ENCODE results near the gene PCBP4. TPM values are rescaled to one million over a fixed set of nuclear protein-coding genes. Genes with fewer than 3 reads are reported as not detected.

The PCBP4 gene
- total RNA-seq, 1 experiment from 2014 or later = 28.7 TPM

DNA sequence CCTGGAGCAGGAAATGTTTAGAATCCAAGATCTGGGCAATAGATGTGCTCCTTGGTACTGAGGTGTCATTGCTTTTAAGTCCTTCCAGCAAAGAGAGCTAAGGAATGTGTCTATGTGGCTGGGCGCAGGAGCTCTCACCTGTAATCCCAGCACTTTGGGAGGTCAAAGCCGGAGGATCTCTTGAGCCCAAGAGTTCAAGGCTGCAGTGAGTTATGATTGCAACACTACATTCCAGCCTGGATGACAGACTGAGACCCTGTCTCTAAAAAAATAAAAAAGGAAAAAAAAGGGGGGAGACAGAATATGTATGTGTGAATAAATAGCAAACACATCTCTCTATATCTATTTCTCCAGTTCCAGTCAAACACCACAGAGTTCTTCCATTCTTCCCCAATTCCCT, 16.4 kb downstream of the PCBP4 start:
- no peak for ATAC-seq
- Mint-ChIP-seq H3K4me3 (no peak overlapping the region), H3K36me3 (no peaks in the 10 kb centered on the region), H3K27me3 (ENCODE audit: low read depth) (peaks cover 65% of the 10 kb centered on the region), H3K9me3 (no peaks in the 10 kb centered on the region), H3K27ac (no peak overlapping the region), H3K4me1 (no peaks in the 10 kb centered on the region)
- TF ChIP-seq HMGA2 (CRISPR knock-in tag; IDR thresholded peaks at IDR 0.05) = no peak
- TF ChIP-seq TCF7 (CRISPR knock-in tag; IDR thresholded peaks at IDR 0.05; ENCODE audit: low read depth) = no peak
- no peak for TF ChIP-seq TP53 (CRISPR knock-in tag; IDR thresholded peaks at IDR 0.05)
- TF ChIP-seq, protein P1, sequence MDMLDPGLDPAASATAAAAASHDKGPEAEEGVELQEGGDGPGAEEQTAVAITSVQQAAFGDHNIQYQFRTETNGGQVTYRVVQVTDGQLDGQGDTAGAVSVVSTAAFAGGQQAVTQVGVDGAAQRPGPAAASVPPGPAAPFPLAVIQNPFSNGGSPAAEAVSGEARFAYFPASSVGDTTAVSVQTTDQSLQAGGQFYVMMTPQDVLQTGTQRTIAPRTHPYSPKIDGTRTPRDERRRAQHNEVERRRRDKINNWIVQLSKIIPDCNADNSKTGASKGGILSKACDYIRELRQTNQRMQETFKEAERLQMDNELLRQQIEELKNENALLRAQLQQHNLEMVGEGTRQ (CRISPR knock-in tag; IDR thresholded peaks at IDR 0.05) = no peak
- TF ChIP-seq, protein P2, sequence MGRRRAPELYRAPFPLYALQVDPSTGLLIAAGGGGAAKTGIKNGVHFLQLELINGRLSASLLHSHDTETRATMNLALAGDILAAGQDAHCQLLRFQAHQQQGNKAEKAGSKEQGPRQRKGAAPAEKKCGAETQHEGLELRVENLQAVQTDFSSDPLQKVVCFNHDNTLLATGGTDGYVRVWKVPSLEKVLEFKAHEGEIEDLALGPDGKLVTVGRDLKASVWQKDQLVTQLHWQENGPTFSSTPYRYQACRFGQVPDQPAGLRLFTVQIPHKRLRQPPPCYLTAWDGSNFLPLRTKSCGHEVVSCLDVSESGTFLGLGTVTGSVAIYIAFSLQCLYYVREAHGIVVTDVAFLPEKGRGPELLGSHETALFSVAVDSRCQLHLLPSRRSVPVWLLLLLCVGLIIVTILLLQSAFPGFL (CRISPR knock-in tag; IDR thresholded peaks at IDR 0.05; ENCODE audit: borderline replicate concordance) = no peak
- no peak for TF ChIP-seq MXD4 (CRISPR knock-in tag; IDR thresholded peaks at IDR 0.05; ENCODE audit: borderline replicate concordance)
- TF ChIP-seq ETV6 (CRISPR knock-in tag; IDR thresholded peaks at IDR 0.05) = no peak
- TF ChIP-seq, protein P3, sequence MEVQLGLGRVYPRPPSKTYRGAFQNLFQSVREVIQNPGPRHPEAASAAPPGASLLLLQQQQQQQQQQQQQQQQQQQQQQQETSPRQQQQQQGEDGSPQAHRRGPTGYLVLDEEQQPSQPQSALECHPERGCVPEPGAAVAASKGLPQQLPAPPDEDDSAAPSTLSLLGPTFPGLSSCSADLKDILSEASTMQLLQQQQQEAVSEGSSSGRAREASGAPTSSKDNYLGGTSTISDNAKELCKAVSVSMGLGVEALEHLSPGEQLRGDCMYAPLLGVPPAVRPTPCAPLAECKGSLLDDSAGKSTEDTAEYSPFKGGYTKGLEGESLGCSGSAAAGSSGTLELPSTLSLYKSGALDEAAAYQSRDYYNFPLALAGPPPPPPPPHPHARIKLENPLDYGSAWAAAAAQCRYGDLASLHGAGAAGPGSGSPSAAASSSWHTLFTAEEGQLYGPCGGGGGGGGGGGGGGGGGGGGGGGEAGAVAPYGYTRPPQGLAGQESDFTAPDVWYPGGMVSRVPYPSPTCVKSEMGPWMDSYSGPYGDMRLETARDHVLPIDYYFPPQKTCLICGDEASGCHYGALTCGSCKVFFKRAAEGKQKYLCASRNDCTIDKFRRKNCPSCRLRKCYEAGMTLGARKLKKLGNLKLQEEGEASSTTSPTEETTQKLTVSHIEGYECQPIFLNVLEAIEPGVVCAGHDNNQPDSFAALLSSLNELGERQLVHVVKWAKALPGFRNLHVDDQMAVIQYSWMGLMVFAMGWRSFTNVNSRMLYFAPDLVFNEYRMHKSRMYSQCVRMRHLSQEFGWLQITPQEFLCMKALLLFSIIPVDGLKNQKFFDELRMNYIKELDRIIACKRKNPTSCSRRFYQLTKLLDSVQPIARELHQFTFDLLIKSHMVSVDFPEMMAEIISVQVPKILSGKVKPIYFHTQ (CRISPR knock-in tag; IDR thresholded peaks at IDR 0.05) = no peak
- CTCF ChIA-PET = interaction anchor here (1.5 kb wide), 1 partner anchor 23 kb away, joined by 3 read pairs; the partner anchor contains the start of gene ABHD14B
- DNase-seq (ENCODE audit: low spot score) = no peak
- POLR2A ChIA-PET = no interaction called here

DNA sequence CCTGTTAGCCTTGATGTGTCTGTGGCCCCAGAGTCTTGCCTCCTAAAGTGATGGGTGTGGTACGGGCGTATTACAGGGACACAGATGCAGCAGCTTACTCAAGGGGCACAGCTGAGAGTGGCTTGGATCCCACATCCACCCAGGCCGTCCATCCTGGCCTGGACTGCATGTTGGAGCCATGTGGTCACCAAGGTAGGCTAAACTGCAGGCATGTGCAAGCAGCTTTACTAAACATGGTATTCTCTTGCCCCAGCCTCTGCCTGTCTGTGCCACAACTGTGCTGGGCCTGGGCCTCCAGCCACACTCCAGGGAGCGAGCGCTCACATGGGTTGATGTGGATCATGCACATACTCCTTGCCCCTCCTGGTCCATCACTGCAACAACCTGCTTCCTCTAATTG, 18.1 kb downstream of the PCBP4 start:
- ATAC-seq = no peak
- ChIA-PET POLR2A (no interaction called here), CTCF (no interaction called here)
- TF ChIP-seq ZNF263 (CRISPR knock-in tag; IDR thresholded peaks at IDR 0.05; ENCODE audit: low read depth) (no peak), SOX15 (CRISPR knock-in tag; IDR thresholded peaks at IDR 0.05) (no peak)
- H3K36me3 Mint-ChIP-seq = no peaks in the 10 kb centered on the region
- H3K27me3 Mint-ChIP-seq (ENCODE audit: low read depth) = peaks cover 50% of the 10 kb centered on the region
- no peak for DNase-seq (ENCODE audit: low spot score)
- H3K4me3 Mint-ChIP-seq = no peak overlapping the region
- no peak overlapping the region for H3K27ac Mint-ChIP-seq
- H3K9me3 Mint-ChIP-seq = no peaks in the 10 kb centered on the region
- no peaks in the 10 kb centered on the region for H3K4me1 Mint-ChIP-seq

DNA sequence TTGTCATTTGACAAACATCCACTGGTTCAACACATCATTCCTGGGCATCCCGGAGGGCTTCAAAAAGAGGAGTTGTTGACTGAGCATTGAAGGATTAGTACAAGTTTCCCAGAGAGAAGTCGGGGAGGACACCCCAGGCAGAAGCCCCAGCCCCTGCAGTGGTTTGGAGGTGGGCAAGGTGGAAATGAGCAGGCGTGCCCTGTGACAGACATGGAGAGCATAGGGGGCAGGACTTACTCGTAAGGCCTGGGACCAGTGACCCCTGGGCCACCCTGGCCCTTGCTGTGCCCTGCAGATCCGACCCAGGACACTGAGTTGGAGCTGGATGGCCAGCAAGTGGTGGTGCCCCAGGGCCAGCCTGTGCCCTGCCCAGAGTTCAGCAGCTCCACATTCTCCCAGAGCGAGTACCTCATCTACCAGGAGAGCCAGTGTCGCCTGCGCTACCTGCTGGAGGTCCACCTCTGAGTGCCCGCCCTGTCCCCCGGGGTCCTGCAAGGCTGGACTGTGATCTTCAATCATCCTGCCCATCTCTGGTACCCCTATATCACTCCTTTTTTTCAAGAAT, 19.2 kb downstream of the PCBP4 start:
- Mint-ChIP-seq H3K4me3 (no peak overlapping the region), H3K27ac (no peak overlapping the region), H3K36me3 (no peaks in the 10 kb centered on the region), H3K9me3 (no peaks in the 10 kb centered on the region), H3K4me1 (no peaks in the 10 kb centered on the region), H3K27me3 (ENCODE audit: low read depth) (peaks cover 40% of the 10 kb centered on the region)
- ChIA-PET CTCF (no interaction called here), POLR2A (no interaction called here)
- DNase-seq (ENCODE audit: low spot score) (no peak), ATAC-seq (no peak)
- TF ChIP-seq, protein P2 (CRISPR knock-in tag; IDR thresholded peaks at IDR 0.05; ENCODE audit: borderline replicate concordance) = no peak
- TF ChIP-seq, protein P4, sequence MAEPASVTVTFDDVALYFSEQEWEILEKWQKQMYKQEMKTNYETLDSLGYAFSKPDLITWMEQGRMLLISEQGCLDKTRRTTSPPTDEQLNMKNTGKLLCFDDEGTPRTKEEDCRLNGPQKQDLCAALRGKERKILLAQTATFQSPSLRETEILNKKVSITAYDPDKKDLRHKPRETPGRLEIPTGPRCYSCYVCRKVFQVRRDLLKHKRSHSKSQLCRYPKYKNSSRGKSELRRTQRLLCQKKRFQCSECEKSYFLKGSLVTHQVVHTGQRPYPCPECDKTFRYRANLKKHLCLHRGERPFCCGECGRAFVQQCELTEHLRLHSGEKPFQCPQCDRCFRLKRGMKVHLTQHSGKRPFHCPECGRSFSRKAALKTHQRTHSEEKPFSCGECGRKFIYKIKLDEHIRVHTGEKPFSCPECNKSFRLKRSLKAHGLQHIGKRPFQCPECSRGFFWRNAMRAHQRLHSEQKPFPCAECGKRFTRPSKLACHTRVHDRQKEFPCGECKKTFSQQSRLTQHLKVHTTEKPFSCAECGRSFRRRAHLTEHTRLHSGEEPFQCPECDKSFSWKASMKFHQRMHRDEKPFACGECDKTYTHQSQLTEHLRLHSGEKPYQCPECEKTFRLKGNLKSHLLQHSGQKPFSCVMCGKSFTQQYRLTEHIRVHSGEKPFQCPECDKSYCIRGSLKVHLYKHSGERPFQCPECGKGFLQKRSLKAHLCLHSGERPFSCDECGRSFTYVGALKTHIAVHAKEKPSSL (CRISPR knock-in tag; conservative IDR thresholded peaks at IDR 0.05) = no peak
- TF ChIP-seq, protein P5, sequence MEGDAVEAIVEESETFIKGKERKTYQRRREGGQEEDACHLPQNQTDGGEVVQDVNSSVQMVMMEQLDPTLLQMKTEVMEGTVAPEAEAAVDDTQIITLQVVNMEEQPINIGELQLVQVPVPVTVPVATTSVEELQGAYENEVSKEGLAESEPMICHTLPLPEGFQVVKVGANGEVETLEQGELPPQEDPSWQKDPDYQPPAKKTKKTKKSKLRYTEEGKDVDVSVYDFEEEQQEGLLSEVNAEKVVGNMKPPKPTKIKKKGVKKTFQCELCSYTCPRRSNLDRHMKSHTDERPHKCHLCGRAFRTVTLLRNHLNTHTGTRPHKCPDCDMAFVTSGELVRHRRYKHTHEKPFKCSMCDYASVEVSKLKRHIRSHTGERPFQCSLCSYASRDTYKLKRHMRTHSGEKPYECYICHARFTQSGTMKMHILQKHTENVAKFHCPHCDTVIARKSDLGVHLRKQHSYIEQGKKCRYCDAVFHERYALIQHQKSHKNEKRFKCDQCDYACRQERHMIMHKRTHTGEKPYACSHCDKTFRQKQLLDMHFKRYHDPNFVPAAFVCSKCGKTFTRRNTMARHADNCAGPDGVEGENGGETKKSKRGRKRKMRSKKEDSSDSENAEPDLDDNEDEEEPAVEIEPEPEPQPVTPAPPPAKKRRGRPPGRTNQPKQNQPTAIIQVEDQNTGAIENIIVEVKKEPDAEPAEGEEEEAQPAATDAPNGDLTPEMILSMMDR (IDR thresholded peaks at IDR 0.05) = no peak
- TF ChIP-seq ZNF219 (CRISPR knock-in tag; IDR thresholded peaks at IDR 0.05; ENCODE audit: borderline replicate concordance) = no peak
- TF ChIP-seq HMGA2 (CRISPR knock-in tag; IDR thresholded peaks at IDR 0.05) = no peak
- TF ChIP-seq, protein P6, sequence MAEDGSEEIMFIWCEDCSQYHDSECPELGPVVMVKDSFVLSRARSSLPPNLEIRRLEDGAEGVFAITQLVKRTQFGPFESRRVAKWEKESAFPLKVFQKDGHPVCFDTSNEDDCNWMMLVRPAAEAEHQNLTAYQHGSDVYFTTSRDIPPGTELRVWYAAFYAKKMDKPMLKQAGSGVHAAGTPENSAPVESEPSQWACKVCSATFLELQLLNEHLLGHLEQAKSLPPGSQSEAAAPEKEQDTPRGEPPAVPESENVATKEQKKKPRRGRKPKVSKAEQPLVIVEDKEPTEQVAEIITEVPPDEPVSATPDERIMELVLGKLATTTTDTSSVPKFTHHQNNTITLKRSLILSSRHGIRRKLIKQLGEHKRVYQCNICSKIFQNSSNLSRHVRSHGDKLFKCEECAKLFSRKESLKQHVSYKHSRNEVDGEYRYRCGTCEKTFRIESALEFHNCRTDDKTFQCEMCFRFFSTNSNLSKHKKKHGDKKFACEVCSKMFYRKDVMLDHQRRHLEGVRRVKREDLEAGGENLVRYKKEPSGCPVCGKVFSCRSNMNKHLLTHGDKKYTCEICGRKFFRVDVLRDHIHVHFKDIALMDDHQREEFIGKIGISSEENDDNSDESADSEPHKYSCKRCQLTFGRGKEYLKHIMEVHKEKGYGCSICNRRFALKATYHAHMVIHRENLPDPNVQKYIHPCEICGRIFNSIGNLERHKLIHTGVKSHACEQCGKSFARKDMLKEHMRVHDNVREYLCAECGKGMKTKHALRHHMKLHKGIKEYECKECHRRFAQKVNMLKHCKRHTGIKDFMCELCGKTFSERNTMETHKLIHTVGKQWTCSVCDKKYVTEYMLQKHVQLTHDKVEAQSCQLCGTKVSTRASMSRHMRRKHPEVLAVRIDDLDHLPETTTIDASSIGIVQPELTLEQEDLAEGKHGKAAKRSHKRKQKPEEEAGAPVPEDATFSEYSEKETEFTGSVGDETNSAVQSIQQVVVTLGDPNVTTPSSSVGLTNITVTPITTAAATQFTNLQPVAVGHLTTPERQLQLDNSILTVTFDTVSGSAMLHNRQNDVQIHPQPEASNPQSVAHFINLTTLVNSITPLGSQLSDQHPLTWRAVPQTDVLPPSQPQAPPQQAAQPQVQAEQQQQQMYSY (CRISPR knock-in tag; IDR thresholded peaks at IDR 0.05) = no peak
- TF ChIP-seq CREM (CRISPR knock-in tag; IDR thresholded peaks at IDR 0.05) = no peak
